ENCODE measurements around the gene MACROD1.
A peak's percentile ranks its signal among the peaks of the same experiment; 100 is the strongest.

Gene MACROD1

DNA sequence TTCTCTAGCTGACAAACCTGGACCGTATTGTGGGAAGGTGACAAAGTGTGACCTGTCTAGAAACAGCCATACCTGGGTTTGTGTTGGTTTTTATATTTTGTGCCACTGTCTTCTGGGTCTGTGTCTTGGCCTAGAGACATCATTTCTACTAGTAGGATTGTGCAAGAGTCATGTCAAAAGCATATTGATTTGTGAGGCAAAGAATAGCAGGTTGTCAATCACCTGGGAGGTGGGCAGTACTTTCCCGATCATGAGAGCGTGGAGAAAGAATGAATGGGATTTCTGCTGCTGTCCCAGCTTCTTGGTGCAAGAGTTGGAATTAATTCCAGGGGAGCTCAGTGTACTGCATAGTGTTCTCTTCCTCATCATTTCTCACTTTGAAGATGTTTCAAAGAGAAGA, 35.6 kb upstream of the MACROD1 start:
- TF ChIP-seq, protein P1, sequence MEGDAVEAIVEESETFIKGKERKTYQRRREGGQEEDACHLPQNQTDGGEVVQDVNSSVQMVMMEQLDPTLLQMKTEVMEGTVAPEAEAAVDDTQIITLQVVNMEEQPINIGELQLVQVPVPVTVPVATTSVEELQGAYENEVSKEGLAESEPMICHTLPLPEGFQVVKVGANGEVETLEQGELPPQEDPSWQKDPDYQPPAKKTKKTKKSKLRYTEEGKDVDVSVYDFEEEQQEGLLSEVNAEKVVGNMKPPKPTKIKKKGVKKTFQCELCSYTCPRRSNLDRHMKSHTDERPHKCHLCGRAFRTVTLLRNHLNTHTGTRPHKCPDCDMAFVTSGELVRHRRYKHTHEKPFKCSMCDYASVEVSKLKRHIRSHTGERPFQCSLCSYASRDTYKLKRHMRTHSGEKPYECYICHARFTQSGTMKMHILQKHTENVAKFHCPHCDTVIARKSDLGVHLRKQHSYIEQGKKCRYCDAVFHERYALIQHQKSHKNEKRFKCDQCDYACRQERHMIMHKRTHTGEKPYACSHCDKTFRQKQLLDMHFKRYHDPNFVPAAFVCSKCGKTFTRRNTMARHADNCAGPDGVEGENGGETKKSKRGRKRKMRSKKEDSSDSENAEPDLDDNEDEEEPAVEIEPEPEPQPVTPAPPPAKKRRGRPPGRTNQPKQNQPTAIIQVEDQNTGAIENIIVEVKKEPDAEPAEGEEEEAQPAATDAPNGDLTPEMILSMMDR (IDR thresholded peaks at IDR 0.05; ENCODE audit: low read depth, low read length) = no peak

DNA sequence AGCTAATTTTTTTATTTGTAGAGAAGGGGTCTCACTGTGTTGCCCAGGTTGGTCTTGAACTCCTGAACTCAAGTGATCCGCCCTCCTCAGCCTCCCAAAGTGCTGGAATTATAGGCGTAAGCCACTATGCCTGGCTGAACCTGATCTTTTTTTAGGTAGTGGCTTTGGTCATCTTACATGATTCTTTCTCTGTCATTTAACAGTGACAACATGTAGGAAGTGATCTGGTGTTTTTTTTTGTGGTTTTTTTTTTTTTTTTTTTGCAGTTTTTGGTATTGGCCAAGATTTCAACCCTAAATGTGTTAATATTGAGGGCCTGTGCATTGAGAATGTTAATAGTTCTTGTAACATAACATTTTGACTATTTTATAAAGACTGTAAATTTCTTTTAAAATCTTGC, 32.6 kb upstream of the MACROD1 start:
- TF ChIP-seq, protein P1 (IDR thresholded peaks at IDR 0.05; ENCODE audit: low read depth, low read length) = no peak
- DNase-seq (ENCODE audit: extremely low read depth, low read depth) = no peak

More for the DNA sequence above, 35.6 kb upstream of the MACROD1 start:
- DNase-seq (ENCODE audit: extremely low read depth, low read depth) = no peak

DNA sequence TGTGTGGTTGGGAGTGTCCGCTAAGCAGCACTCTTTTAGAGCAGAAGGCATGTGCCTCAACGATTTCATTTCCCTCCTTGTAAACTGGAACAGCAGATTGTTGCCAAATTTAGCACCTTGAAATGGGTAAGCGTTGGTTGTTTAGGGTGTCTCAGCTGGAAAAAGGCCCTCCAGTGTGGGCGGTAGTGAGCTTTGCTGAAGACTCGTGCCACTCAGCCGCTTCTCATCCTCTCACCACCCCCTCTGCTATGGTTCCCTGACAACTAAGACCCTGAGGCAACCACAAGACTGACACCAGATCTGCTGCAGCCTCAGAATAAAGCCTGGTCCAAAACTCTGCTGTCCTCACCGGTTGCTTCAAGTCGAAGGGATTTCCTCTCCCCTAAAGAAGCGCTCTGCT, 30.7 kb upstream of the MACROD1 start:
- DNase-seq (ENCODE audit: extremely low read depth, low read depth) = no peak
- TF ChIP-seq, protein P1 (IDR thresholded peaks at IDR 0.05; ENCODE audit: low read depth, low read length) = no peak

DNA sequence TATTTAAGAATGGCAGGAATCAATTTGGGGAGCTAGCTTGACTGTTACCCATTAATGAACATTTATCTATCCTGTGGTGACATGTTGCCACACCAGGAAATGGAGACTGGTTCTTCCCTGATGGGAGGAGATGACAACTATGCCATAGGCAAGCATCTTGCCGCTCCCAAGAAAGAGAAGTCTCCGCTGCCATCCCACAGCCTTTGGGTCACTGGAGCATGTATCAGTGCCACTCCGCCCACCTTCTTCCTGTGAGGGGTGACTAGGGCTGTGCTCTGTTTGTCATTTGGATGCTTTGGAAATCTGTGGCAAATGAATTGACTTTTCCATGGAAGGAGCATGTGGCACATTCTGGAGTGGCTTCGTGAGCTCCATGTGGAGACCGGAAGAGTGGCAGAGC, 26.5 kb upstream of the MACROD1 start:
- TF ChIP-seq, protein P1 (IDR thresholded peaks at IDR 0.05; ENCODE audit: low read depth, low read length) = no peak
- DNase-seq (ENCODE audit: extremely low read depth, low read depth) = no peak

DNA sequence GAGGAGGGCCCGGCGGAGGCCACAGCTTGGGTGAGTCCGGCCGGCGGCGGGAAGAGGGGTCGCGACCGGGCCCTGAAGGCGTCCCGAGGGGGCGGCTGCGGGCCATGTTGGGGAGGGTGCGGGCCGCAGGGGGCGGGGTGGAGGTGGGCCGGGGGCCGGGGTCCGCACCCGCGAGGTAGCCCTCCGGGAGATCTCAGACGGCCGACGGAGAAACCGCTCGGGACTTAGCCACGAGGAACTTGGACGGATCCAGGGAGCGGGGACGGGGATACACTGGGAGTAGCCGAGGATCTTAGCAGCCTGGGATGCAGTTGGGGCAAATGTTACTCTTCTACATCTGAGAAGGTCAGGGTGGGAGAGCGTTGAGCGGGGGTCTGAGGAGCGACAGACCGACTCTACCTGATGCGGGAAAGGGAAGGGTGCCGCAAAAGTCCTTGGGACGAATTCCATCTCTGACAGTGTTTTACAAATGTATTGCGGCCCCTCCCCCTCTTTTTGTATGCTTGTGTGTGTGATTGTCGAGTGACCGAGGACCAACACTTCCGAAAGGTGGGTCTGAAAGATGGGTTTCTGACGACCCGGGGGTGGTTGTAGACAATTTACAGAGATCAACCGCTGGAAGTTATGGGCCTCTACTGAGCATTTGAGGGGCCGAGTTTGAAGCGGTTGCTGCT, 20.7 kb upstream of the MACROD1 start:
- DNase-seq (ENCODE audit: extremely low read depth, low read depth) = no peak
- TF ChIP-seq, protein P1 (IDR thresholded peaks at IDR 0.05; ENCODE audit: low read depth, low read length) = no peak

DNA sequence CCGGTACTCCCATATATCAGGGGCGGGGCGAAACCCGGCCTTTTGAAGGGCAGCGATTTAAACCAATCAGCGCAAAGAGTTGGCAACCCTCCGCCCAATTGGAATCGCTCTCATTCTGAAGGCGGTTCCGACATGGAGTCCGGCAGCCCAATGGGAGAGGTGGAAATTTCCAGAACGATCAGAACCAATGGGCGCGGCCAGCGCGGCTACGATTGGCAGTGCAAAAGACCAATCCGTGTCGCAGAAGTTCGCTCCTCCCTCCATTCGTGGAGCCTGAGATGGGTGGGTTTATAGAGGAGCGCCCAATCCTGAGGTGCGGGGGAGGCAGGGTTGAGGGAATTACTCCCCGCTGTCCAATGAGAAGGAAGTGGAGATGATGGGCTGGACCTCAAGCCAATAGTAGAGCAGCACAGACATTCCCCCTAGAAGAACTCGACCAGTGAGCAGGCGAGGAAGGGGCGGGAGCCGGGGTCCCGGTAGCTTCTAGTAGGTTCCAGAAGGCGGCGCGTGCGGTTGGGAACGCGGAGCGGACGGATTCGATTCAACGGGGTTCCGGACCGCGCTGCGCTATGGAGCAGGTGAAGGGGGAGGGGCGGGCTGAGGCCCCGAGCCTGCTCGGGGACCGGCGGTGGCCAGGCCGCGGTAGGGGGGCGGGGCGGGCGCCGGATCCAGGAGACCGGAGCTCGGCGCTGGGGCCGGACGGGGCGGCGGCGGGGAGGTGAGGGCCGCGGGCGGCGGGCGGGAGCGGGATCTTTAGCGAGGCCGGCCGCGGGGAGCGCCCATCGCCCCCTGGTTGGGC, 20.0 kb upstream of the MACROD1 start, which contains the start of gene STIP1:
TSS of gene STIP1 (plus strand) at position 479 of the 799 bp plus-strand sequence. CDS start at position 570, 91 bp downstream.
- TF ChIP-seq, protein P1 (IDR thresholded peaks at IDR 0.05; ENCODE audit: low read depth, low read length) = peak; percentile 49
- DNase-seq (ENCODE audit: extremely low read depth, low read depth) = peak; percentile 100

DNA sequence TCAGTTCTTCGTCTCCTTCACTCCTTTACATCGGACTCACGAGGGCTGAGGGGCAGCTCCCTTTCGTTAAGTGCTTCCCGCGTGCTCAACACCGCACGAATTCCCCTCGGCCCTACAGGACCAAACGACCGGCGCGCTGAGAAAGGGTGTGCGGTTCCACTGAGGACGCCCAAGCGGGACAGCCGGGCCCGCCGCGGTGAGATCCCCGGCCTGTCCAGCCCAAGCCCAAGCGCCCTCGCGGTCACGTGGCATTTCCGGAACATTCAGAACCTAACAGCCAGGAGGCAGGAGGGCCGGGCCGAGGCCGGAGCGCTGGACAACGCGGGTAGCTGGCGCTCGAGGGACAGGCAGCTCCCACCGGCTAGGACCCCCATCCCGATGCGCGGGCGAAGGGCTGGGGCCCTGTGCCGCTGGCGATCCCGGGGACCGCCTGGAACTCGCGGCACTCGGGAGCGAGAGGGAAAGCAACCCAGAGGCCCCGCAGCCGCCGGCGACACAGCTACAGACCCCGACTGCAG, 19.3 kb upstream of the MACROD1 start:
- TF ChIP-seq, protein P1 (IDR thresholded peaks at IDR 0.05; ENCODE audit: low read depth, low read length) = peak; percentile 41
- peak; percentile 66 for DNase-seq (ENCODE audit: extremely low read depth, low read depth)
